ENCODE measurements around the gene GLCE.
A peak's percentile ranks its signal among the peaks of the same experiment; 100 is the strongest.

The GLCE gene

DNA sequence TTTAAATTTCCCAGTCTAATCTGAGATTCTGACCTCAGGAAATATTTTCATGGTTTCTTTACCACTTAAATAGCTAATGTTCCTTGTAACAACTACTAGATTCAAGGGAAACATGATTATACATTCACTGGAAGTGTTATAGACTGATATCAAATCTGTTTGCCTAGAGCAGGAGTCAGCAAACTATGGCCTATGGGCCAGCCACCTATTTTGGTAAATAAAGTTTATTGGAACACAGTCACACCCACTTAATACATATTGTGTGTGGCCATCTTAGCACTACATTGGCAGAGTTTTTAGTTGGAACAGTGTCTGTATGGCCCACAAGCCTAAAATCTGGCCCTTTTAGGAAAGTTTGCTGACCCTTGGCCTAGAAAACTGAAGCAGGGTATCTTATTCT is 50.1 kb downstream of the GLCE start:
- DNase-seq = no peak

DNA sequence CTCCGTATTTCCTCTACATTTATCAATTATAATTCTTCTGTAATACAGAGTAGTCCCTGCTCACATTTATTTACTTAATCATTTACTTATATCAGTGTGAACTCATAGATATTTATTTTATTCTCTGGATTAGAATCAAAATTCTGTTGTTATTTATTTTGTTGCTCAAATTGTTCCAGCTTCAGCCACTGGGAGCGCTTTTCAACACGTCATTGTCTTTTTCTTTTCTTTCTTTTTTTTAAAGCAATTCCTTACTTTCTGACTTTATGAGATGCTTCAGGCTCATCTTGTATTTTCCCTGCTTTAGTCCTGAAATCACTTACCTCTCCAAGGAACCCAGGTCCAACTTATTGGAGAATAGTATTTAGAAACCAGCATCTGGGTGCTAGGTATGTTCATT is 53.4 kb downstream of the GLCE start:
- DNase-seq = no peak

DNA sequence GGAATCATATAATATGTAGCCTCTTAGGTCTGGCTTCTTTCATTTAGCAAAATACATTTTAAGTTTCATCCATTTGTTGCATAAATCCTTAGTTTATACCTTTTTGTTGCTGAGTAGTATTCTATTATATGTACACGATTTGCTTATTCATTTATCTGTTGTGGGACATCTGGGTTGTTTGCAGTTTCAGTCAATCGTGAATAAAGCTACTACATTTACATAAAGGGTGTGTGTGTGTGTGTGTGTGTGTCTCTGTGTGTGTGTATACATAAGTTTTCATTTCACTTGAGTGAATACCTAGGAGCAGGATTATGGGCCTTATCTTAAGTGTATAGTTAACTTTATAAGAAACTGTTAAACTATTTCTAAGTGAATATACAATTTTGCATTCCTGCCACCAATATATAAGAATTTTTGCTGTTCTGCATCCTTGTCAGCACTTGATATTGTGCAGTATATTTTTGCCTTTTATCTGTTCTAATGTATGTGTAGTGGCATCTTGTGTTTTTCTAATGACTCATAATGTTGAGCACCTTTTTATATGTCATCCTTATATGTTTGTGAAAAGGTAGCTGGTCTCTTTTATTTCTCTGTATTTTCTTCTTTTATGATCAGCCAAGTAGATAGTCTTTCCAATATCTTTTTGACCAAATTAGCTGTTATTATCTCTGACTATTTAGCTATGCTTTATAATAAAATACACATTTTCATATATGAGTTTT is 55.0 kb downstream of the GLCE start:
- no peak for DNase-seq

DNA sequence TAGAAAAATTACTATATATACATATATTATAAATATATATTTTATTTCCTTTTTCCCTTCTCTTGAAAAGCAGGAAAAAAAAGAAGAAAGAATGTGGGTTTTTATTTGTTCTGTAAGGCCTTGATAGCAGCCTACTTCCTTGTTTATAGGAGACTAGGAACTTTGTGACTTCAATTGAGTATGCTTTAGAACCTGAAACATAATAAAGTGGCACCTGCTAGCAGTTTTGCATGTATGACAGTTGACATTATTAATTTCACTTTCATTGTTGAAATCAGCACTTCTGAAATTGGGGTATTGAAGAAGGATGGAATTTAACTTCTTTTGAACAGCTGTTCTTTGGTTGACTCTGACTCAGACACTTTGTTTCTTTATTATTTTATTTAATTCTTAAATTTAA is 56.9 kb downstream of the GLCE start:
- no peak for DNase-seq

DNA sequence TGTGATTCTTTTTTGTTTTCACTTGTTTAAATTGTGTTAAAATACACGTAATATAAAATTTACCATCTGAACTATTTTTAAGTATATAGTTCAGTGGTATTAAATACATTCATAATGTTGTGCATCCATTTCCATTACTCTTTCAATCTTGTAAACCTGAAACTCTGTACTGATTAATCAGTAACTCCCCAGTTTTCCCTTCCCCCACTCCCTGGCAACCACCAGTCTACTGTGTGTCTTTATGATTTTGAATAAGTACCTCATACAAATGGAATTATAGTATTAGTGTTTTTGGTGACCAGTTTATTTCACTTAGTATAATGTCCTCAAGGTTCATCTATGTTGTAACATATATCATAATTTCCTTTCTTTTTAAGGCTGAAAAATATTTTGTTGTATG is 59.3 kb downstream of the GLCE start:
- DNase-seq = no peak

DNA sequence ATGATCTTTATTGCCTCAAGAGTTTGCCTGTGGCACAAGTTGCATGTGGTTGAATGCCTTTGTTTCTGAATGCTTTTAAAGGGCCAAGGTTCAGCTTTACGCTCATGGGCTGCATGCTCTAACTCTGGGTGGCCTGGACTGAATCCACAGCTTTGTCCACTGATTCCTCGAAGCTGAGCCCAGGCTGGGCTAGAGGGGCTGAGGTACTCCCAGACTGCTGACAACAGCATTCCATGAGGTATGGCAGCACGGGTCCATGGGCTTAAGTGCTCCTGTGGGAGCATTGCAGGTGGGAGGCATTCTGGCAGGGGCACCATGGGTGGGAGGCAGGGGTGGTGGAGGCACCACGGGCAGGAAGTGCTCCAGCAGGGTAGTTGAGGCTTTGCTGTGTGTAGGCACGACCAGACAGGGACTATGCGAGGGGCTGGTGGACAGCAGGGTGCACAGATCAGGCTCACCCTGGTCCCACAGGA is 61.6 kb downstream of the GLCE start:
- no peak for DNase-seq

DNA sequence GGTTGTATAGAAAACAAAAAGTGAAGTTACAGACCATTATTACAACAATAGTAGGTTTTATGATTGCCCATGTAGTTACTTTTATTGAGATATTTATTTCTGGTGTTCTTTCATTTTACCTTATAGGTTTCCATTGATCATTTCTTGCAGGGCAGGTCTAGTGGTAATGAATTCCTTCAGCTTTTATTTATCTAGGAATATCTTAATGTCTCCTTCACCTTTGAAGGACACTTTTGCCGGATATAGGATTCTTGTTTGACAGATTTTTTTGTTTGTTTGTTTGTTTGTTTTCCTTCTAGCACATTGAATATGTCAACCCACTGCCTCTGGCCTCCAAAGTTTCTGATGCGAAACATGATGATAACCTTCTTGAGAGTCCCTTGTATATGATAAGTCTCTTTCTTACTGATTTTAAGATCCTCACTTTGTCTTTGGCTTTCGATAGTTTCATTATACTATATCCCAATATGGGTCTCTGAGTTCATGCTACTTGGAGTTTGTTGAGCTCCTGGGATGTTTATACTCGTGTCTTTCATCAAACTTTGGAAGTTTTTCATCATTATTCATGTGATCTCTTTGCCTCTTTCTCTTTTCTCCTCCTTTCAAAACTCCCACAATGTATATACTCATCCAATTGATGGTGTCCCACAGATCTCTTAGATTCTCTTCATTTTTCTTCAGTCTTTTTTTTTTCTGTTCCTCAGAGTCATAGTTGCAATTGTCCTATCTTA is 62.8 kb downstream of the GLCE start:
- DNase-seq = no peak

DNA sequence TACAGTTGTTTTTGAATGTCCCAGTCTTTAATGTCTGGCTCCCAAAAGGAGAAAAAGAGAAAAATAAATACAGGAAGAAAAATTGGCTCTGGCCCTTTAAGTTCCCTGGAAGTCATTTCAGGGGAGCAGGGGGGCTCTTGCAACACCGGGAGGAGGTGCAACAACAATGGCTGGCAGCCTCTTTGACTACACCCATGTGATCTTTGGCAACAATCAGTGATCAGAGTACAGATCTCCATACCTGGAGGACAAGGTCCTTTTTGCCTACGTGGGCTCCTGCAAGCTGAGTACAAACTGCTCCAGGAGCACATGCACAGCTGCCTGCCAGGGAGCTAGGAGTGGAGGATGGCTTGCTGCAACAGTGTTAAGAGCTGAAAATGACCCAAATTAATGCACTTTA is 63.9 kb downstream of the GLCE start:
- DNase-seq = no peak

DNA sequence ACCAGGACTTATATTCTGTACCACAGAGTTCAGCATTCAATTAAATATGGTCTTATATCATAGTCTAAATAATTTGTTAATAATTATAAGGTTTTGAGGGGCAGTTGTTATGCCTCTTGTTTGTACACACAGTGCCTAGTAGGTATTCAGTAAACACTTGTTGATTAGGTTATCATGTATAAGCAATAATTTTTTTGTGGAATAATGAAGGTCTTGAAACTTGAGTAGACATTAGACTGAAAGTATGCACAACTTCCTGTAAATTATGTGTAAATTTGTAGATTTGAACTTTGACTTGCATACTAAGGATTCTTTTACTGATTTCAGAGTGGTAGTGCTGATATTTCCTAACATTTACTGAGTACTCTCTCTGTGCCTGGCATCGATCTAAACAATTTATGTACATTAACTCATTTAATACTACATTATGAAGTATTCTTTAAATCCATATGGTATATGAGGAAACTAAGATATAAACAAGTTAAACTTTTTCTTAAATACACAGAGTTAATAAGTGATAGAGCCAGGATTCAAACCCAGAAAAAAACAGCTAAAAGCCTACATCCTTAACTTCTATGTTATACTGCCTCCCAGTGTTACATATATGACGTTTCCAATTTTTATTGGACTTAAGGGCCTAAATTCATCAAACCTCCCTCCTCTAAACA is 65.1 kb downstream of the GLCE start:
- DNase-seq = peak; percentile 28

DNA sequence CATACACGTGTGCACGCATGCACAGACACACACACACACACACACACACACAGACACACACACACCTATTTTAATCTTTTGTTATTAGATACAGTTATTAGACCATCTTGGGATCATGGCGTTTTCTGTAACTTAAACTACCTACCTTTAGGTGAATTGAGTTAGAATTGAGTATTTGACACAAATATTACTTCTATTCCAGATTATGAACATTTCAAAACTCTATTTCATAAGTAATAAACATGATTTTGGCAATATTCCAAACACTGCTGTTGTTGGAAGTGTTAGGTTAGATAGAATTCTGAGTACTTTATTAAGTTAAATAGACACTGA is 65.6 kb downstream of the GLCE start:
- DNase-seq = no peak

DNA sequence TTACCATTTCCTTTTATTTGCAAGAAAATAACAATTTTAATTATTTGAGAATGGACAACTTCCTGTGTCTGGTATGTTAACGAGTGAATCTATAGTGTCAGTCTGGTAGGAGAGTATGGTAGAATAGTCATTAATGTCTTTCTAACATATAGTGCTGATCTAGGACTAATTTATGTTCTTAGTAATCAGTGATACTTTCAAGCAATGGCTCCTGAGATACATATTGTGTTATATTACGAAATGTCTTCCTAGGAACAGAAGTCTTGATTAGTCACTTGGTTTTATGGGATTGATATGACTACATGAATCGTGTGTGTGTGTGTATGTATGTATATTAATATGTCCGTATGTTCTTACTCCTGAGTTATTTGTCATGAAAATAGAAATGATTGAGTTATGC is 71.7 kb downstream of the GLCE start:
- no peak for DNase-seq

DNA sequence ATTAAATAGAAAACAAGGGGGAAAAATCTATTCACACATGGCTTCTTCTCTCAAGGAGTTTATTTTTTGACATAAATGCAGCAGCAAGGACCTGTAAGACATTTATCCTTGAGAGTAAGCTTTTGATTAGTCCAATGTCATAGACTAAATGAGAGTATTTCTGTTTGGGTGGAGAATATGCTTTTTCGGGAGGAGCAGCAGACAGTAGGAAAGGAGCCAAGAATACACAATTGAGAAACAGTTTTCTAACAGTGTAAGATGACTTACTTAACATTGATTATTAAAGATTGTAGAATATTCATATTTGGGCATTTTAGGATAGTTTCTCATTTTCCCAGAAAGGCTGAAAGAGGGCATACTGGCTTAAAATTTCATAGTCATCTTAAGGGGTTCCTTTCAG is 72.3 kb downstream of the GLCE start:
- DNase-seq = no peak

DNA sequence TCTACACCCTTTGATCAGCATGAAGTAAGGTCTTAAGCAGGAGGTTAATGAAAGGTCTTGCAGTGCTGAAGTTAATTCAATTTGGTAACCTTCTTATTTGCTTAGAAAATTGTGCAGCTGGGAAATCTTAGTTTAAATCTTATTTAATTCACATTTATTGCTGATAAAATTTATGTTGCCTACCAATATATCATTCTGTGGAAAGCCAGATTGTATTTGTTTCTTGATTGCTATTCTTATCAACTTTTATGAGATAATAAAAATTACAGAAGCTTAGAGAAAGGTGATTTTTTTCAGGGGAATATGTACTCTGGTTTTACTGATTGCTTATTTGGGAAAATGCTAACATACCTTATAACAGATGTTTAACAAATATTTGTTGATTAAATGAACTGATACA is 74.2 kb downstream of the GLCE start:
- DNase-seq = no peak

DNA sequence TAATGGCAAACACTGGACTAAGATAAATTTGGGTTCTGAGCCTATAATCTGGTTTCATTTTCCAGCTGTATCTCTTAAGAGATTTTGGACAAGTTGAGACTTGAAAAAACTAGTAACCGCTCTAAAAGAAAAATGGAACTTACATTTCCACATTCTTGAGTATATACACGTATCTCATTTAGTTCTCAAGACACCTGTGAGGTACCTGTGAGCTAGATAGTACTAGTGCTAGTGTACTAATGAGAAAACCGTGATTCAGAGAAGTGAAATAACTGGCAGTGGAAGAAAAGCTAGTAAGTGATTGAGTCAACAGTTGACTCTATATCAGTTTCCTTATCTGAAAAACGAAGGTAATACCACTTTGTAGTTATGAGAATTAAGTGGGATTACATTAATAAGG is 76.1 kb downstream of the GLCE start:
- DNase-seq = no peak

DNA sequence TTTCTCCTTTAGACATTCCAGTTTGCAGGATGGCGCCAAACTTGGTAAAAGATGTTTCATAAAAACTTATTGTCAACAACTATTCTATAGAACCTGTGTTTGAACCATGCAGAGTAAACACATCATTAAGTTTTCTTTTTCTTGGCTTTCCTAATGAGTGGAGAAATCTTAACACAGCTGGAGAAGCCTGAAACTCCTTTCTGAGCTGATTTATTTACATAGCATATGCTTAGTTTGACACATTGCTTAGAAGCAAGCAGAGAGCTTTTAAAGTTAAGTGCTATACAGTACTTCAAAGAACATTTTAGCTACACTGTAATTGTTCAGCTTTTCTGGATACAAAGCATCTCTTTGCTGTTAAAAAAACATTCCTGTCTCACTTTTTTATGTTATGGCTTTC is 77.3 kb downstream of the GLCE start:
- no peak for DNase-seq

DNA sequence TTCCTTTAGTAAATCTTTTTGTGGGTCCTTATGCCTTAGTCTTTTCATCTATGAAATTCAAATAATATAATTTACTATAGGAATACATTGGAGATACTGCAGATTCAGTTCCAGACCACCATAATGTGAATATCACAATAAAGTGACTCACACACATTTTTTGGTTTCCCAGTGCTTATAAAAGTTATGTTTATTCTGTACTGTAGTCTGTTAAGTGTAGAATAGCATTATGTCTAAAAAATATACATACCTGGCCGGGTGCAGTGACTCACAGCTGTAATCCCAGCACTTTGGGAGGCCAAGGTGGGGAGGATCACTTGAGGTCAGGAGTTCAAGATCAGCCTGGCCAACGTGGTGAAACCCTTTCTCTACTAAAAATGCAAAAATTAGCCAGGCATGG is 84.4 kb downstream of the GLCE start:
- no peak for DNase-seq

DNA sequence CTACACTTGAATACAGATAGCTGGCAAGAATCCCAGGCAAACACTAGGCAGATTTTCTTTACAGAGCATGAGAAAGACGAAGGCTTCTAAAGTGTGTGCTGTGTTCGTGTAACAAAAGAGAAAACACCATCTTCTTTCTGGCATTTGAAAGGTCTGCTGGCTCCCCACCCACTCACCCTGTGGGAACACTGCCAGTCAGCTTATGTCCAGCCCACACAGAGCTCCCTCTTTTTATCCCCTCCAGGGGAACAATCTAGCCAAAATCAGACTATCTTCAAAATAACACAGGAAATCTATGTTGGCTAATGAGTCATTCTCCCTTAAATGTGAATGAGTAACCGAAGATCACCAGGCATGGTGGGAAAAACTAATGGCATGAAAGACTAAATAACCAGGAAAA is 92.7 kb downstream of the GLCE start:
- peak; percentile 14 for DNase-seq

DNA sequence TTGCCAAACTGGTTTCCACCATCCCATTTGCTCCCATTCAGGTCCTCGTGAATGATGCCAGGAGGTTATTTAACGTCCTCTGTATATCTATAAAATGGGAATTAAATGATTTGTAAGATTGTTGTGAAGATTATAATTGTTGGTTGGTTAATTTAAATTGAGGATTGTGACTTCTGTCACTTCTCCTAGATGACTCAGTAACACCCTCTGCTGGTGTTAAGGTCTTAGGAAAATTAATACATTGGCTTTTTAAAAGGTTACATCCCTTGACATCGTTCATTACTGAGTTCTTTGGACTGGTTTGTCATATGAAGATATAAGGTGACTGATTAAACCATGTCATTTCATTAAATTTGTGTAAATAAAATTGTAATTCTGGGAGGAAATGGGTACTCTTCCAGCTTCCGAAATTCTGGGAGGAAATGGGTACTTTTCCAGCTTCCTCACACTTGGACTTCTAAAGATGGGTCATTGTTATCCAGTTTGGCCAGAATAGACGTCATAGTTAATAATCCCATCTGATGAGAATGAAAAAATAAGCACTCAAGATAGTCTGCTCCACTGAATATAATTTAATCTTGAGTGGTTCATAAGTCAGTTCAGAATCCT is 105.0 kb downstream of the GLCE start:
- peak; percentile 34 for DNase-seq

DNA sequence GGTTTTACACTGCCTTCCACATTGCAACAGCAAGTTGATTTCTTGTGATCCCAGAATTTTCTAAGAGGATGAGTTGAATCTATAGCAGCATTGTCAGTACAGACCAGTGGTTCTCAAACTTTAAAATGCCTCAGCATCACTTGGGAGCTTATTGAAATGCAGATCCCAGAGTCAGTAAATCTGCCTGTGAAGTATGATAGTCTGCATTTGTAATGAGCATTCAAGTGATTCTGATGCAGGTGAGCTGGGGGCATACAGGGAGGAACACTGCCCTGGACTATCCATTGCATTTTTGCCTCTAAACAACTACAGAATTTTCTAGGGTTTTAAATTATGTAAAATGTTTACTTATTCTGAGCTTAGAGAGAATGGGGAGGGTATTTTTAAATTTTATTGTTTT is 110.8 kb downstream of the GLCE start:
- DNase-seq = no peak

DNA sequence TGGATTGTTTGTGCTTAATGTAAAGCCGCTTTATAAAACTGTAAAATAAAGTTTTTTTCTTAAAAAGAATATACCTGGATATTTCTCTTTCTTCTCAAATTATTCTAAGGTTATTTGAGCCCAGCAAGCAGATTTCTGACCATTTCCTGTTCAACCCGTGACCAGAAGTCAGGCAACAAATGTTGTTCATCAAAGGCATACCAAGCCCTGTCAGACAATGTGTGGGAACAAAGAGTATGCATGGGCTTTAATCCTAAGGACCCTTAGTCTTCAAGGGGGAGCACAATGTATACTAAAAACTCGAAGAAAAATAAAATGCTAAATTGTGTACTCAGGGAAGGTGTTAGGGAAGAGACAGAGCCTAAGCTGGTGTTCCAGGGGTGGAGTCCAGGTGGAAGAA is 111.7 kb downstream of the GLCE start:
- DNase-seq = no peak

DNA sequence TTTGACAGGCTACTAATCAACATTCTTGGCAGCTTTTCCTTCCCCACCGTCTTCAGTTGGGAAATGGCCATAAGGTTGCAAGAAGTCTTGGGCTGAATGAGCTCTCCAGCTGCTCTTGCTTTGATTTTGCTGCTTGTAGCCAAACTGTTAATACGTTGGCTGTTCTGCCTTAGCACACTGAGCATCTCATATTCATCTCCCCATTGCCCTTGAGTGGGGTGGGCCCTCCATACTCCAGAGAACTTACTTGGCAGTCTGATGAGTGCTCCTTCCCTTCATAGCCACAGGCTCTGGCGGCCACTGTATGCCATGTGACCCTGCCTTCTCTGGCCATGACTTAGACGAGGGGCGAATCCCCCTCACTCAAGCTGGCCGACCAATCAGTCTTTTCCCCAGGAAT is 112.5 kb downstream of the GLCE start:
- DNase-seq = no peak

DNA sequence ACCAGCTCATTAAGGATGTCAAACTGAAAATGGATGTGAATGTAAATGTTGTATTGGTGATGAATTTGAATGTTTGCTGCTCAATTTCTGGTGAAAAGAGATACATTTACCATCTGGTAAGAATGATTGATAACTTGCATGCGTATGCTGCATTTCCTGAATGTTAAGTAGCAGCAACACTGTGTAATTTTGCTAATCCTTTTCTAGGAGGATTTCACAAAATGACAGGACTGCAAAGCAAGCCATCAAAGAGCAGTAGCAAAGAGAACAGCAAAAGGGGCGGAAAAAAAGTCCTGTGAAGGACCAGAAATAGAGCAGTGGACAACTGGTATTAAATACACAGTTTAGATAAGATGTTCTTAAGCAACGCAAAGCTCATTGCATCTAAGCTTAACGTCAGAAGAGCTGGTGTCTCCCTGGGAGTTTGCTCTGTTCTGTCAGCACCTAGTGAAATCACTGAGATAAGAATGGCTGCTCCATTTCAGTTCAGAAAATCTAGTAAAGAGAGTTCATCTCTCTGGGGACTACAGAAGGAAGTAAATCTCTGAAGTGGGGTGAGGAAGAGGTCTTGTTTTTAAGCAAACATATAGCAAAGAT is 114.7 kb downstream of the GLCE start:
- DNase-seq = no peak

DNA sequence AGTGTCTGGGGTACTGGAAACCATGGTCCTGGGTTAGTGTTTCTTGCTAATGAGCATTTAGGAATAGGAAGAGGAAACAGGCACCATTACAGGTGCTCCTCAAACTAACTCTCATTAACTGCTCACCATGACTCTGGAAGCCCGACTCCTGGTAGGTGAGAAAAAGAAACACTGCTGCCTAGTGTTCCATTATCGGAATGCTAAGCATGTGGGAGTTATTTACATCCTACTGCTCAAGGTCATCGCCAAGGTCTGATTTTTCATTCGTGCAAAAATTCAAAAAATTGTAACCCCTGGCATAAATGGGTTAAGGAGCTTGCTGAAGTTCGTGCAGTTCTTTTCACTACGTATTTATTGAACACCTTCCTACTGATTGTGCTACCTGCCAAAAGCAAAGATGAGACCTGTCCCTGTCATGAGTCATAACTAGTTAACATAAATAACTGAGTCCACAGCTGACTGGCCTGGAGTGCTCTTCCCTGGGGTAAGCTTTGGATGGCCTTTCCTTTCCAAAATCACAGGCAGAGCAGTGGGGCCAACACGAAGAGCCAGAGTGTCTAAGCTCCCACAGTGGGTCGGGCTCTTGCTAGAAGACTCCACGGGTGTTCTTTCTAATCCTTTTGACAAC is 115.6 kb downstream of the GLCE start:
- no peak for DNase-seq
